ENCODE measurements around the gene PRPF38B.

Gene PRPF38B

DNA sequence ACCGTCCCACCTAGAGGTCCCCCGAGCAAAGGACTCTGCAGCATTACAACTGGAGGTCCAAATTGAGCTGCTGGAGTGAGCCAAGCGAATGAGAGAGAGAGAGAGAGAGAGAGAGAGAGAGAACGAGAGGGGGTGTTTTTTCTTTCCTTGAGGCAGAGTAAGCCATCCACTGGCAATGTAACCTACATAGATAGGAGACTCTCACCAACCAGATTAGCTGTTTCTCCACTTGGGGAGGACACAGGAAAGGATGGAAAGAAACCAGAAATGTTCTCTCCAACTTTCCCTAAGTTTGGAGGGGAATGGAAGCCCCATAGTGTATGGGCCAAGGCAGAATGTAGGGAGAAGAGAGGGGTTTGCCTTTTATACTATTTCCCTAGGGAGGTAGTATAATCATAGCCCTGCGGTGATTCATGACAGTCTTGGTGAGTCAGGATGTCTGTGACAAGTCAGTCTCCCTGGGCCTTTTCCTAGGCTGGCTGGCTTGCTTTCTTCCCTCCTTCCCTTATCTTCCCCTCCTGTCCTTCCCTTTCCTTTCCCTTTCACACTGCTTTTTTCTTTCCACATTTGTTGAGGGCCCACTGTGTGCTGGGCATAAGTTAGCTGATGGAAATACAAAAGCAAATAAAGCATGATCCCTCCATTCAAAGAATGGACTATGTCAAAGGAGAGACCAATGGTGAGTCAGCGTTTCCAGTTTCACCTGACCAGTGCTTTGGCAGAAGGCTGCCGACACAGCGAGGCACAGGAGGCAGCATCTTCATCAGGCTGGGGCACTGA, 27.7 kb downstream of the PRPF38B start:
- no peaks in the 10 kb centered on the region for H3K36me3 Mint-ChIP-seq (ENCODE audit: low read depth)
- no peaks in the 10 kb centered on the region for H3K9me3 Mint-ChIP-seq
- H3K4me1 Mint-ChIP-seq: peaks cover 26% of the 10 kb centered on the region
- peak overlapping the region; percentile 33 to 53 (median 39) for H3K27ac Mint-ChIP-seq
- peak overlapping the region in 1 of 3 experiments; percentile 29 for H3K4me3 Mint-ChIP-seq
- peaks cover 5% of the 10 kb centered on the region for H3K27me3 Mint-ChIP-seq (ENCODE audit: low read depth)
- TF ChIP-seq CTCF (IDR thresholded peaks at IDR 0.05; ENCODE audit: unreplicated experiment in 3 of 3): no peak

DNA sequence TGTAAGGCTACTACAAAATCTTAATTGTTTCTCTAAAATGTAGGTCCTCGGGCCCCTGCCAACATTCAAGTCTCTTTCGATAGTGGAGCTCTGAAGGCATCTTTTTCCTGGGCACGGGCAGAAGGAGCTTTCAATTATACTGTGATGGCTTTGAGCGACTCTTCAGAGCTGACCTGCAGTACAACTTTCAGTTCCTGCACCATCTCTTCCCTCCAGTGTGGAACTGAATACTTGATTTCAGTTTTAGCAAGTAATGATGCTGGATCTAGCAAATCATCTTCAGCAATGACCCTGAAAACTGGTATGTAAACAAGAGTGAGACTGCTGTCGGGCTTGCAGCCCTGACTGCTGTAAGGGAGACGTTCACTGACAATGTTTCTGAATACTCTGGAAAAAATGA, 30.2 kb downstream of the PRPF38B start:
- H3K9me3 Mint-ChIP-seq: no peaks in the 10 kb centered on the region
- no peak overlapping the region for H3K27ac Mint-ChIP-seq
- H3K4me1 Mint-ChIP-seq: peaks cover 14% of the 10 kb centered on the region
- H3K36me3 Mint-ChIP-seq (ENCODE audit: low read depth): no peaks in the 10 kb centered on the region
- H3K4me3 Mint-ChIP-seq: no peak overlapping the region
- H3K27me3 Mint-ChIP-seq (ENCODE audit: low read depth): peaks cover 8% of the 10 kb centered on the region
- TF ChIP-seq CTCF (IDR thresholded peaks at IDR 0.05; ENCODE audit: unreplicated experiment in 3 of 3): no peak

- Mint-ChIP-seq H3K4me3 (no peak overlapping the region), H3K27ac (no peak overlapping the region), H3K36me3 (ENCODE audit: low read depth) (no peaks in the 10 kb centered on the region), H3K4me1 (peaks cover 2% of the 10 kb centered on the region), H3K27me3 (ENCODE audit: low read depth) (peaks cover 4% of the 10 kb centered on the region), H3K9me3 (no peaks in the 10 kb centered on the region)
- no peak for TF ChIP-seq CTCF (IDR thresholded peaks at IDR 0.05; ENCODE audit: unreplicated experiment in 3 of 3)
Measured at GRCh38 chr1:108725906-108726305, 33.8 kb downstream of the PRPF38B start.

DNA sequence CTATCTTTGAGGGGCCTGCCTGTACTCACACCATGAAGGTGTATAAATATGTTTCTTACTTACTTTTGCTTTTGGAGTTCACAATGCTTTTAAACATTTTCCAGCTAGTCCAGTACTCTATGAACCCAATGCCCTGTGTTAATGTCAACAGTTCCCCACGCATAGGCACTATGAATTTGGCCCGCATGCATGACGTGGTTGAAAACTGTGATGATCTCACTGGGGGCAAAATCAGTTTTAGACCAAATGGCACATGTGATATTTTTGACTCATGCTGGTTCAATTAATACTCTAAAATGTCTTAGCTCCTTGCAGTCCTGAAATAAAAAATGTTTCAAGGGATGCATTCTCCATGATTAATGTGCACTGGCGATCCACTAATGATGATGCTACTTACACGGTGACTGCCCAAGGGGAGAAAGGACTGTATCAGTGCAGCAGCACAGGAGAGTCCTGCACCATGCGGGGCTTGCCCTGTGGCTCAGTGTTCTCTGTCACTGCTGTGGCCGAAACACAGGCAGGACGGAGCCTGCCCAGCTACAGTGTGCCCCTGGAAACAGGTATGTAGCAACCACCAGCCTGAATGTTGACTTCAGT, 36.3 kb downstream of the PRPF38B start:
- peaks cover 9% of the 10 kb centered on the region for H3K4me1 Mint-ChIP-seq

DNA sequence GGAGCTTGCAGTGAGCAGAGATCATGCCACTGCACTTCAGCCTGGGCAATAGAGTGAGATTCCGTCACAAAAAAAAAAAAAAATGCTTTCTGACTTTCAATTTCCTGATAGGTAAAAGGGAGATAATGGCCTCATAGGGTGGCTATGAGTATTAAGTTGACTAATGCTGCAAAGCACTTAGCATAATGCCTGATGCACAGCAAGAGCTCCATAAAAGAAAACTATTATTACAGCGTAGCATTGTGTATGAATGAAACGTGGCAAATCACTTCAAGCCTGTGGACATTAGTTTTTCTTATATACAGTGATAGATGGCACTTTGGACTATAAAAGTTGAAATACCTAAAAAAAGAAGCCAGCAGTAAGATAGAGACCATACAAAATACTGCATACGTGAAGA, 37.4 kb downstream of the PRPF38B start:
- no peak for TF ChIP-seq CTCF (IDR thresholded peaks at IDR 0.05; ENCODE audit: unreplicated experiment in 3 of 3)
- no peaks in the 10 kb centered on the region for H3K36me3 Mint-ChIP-seq (ENCODE audit: low read depth)

More for the DNA sequence above, 36.3 kb downstream of the PRPF38B start:
- Mint-ChIP-seq H3K27me3 (ENCODE audit: low read depth) (peaks cover 8% of the 10 kb centered on the region), H3K9me3 (no peaks in the 10 kb centered on the region), H3K27ac (no peak overlapping the region), H3K36me3 (ENCODE audit: low read depth) (no peaks in the 10 kb centered on the region), H3K4me3 (no peak overlapping the region)
- TF ChIP-seq CTCF (IDR thresholded peaks at IDR 0.05; ENCODE audit: unreplicated experiment in 3 of 3): no peak

More for the DNA sequence above, 37.4 kb downstream of the PRPF38B start:
- peaks cover 8% of the 10 kb centered on the region for H3K27me3 Mint-ChIP-seq (ENCODE audit: low read depth)
- no peak overlapping the region for H3K27ac Mint-ChIP-seq
- H3K4me1 Mint-ChIP-seq: peaks cover 9% of the 10 kb centered on the region
- no peaks in the 10 kb centered on the region for H3K9me3 Mint-ChIP-seq
- no peak overlapping the region for H3K4me3 Mint-ChIP-seq

Measured in nephron (organoid).